NCI-H345 treated with DMSO at 0.1 percent for 48 hours (cell line): ENCODE measurements around the gene APC2.

Experiments
- DNase-seq: peaks from one replicate; lab custom pipeline; 2025; ENCODE audit not compliant: unreplicated experiment; lab: John Stamatoyannopoulos, UW

Gene APC2

GRCh38 chr19:1460033-1460995, 10.4 kb downstream of the APC2 start:
- DNase-seq, result no peak

GRCh38 chr19:1461862-1462261, 11.9 kb downstream of the APC2 start:
- no peak for DNase-seq

DNA sequence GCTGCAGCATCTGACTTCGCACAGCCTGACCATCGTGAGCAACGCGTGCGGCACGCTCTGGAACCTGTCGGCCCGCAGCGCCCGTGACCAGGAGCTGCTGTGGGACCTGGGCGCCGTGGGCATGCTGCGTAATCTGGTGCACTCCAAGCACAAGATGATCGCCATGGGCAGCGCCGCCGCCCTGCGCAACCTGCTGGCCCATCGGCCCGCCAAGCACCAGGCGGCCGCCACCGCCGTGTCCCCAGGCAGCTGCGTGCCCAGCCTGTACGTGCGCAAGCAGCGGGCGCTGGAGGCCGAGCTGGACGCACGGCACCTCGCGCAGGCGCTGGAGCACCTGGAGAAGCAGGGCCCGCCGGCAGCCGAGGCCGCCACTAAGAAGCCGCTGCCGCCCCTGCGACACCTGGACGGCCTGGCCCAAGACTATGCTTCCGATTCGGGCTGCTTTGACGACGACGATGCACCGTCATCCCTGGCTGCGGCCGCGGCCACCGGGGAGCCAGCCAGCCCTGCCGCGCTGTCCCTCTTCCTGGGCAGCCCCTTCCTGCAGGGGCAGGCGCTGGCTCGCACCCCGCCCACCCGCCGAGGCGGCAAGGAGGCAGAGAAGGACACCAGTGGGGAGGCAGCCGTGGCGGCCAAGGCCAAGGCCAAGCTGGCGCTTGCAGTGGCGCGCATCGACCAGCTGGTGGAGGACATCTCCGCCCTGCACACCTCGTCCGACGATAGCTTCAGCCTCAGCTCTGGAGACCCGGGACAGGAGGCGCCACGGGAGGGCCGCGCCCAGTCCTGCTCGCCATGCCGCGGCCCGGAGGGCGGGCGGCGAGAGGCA, 15.5 kb downstream of the APC2 start:
- no peak for DNase-seq

GRCh38 chr19:1466018-1466460, 16.1 kb downstream of the APC2 start:
- DNase-seq, result no peak

DNA sequence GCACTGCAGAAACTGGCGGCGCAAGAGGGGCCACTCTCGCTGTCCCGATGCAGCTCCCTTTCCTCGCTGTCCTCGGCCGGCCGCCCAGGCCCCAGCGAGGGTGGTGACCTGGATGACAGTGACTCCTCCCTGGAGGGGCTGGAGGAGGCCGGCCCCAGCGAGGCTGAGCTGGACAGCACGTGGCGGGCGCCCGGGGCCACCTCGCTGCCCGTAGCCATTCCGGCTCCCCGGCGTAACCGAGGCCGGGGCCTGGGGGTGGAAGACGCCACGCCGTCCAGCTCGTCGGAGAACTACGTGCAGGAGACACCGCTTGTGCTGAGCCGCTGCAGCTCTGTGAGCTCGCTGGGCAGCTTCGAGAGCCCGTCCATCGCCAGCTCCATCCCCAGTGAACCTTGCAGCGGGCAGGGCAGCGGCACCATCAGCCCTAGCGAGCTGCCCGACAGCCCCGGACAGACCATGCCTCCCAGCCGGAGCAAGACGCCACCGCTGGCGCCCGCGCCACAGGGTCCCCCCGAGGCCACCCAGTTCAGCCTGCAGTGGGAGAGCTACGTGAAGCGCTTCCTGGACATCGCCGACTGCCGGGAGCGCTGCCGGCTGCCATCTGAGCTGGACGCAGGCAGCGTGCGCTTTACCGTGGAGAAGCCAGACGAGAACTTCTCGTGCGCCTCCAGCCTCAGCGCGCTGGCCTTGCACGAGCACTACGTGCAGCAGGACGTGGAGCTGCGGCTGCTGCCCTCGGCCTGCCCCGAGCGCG, 16.7 kb downstream of the APC2 start:
- no peak for DNase-seq

- no peak for DNase-seq
These were observed 17.2 kb downstream of the APC2 start for GRCh38 chr19:1467215-1467489.

DNA sequence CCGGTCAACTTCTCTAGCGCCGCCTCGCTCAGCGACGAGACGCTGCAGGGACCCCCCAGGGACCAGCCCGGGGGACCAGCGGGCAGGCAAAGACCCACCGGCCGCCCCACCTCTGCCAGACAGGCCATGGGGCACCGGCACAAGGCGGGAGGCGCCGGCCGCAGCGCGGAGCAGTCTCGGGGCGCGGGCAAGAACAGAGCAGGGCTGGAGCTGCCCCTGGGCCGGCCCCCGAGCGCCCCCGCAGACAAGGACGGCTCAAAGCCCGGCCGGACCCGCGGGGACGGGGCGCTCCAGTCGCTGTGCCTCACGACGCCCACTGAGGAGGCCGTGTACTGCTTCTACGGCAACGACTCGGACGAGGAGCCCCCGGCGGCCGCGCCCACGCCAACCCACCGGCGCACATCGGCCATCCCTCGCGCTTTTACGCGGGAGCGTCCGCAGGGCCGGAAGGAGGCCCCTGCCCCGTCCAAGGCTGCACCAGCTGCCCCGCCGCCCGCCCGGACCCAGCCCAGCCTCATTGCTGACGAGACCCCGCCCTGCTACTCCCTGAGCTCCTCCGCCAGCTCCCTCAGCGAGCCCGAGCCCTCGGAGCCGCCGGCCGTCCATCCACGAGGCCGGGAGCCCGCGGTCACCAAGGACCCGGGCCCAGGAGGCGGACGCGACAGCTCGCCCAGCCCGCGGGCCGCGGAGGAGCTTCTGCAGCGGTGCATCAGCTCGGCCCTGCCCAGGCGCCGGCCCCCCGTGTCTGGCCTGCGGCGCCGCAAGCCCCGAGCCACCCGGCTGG, 17.8 kb downstream of the APC2 start:
- no peak for DNase-seq

- no peak for DNase-seq
These were observed 18.4 kb downstream of the APC2 start for GRCh38 chr19:1468274-1468820.

DNA sequence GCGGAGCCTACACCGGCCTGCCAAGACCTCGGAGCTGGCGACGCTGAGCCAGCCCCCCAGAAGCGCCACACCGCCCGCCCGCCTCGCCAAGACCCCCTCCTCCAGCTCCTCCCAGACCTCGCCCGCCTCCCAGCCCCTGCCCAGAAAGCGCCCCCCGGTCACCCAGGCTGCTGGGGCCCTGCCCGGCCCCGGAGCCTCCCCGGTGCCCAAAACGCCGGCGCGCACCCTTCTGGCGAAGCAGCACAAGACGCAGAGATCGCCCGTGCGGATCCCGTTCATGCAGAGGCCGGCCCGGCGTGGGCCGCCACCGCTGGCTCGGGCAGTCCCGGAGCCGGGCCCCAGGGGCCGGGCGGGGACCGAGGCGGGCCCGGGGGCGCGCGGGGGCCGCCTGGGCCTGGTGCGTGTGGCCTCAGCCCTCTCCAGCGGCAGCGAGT, 18.9 kb downstream of the APC2 start:
- no peak for DNase-seq

GRCh38 chr19:1469255-1470054, 19.5 kb downstream of the APC2 start:
- no peak for DNase-seq

DNA sequence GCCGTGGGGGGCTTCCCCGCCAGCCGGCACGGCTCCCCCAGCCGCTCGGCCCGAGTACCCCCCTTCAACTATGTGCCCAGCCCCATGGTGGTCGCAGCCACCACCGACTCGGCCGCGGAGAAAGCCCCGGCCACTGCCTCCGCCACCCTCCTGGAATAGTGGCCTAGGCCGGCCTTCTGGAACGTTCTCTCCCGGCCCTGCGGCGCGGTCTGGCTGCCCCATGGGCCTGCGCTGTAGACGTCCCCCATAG, 20.1 kb downstream of the APC2 start:
- no peak for DNase-seq

- DNase-seq, result no peak
These were observed 20.5 kb downstream of the APC2 start for GRCh38 chr19:1470305-1471009.

DNA sequence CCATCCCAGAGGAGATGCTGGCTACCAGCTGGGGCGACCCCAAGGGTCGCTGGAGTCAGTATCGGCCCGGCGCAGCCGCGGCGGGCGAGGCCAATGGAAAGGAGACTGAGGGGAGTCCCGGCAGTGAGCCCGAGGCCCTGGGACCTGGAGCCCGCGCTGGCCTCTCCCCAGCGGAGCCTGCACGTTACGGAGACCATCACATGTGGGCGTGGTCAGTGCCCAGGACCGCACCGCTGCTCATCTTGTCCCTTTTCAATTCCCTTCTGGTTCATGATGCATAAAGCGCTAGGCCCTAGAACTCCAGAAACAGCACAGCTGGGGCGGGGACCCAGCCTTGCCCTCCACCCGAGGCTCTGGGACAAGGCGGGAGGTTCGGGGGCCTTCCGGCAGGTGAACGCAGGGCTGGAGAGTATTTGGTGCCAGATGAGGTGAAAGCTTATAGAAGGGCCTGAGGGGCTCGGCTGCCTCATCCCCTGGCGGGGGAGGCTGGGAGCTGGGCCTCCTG, 21.1 kb downstream of the APC2 start:
- no peak for DNase-seq

DNA sequence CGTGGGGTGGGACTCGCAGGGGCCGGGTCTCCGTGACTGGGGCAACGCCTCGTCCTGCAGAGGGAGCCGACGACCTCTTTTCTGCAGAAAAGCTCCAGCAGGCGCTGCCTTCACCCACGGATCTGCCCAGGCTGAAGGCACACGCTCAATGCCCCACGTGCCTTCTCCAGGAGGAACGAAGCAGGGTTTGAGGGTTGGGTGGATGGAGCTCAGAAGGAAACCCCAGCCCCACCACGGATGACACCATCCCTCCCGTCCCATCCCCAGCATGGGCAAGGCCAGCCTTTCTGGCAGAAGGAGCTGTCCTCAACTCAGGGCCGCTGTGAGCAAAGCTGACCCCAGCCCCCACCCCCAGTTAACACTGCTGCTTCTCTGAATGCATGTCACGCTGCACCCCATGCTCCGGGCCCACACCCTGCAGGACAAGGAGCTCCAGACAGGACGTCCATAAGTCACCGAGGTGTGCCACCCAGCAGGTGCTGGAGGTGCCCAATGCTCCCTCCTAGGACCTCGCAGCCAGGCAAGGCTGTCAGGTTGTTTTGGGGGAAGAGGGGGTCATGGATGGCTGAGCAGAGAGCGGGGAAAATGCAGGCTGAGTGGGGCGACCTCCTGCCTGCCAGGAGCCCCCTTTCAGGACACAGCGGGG, 21.7 kb downstream of the APC2 start:
- no peak for DNase-seq

DNA sequence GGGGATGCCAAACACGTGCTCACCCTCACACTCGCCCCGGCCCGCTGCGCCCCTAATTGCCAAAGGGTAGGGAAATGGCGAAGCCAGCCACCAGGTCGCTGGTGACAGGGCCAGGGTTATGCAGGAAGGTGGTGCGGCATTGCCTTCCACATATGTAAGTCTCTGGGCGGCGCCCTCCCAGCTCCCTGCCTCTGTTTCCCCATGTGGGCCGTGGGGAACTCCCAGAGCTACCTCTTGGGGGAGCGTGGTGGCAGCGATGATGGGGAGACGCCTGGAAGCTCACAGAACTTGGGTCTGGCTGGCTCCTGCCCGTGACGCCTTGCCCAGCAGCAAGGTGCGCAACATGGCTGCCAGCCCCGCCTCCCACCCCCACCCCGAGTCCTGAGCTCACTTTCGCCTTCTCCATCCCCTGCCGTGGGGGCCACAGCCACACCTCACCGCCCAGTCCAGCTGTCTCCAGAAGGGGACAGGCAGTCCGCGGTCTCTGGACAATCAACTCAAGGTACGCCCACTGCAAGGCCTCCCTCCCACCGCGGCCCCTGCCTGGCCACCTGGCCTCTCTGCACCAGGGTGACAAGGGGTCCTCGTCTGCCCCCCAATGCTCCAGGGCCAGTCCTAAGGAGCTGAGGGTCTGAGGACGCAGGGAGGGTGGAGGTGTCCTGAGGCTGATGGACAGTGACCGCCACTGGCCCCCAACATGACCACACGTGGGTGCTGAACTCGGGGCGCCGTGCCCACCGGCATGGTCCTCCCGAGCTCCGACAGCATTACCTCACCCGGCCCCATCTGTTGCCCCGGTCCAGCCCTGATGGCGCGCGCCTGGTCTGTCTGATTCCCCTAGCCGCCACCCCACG, 22.5 kb downstream of the APC2 start:
- no peak for DNase-seq

DNA sequence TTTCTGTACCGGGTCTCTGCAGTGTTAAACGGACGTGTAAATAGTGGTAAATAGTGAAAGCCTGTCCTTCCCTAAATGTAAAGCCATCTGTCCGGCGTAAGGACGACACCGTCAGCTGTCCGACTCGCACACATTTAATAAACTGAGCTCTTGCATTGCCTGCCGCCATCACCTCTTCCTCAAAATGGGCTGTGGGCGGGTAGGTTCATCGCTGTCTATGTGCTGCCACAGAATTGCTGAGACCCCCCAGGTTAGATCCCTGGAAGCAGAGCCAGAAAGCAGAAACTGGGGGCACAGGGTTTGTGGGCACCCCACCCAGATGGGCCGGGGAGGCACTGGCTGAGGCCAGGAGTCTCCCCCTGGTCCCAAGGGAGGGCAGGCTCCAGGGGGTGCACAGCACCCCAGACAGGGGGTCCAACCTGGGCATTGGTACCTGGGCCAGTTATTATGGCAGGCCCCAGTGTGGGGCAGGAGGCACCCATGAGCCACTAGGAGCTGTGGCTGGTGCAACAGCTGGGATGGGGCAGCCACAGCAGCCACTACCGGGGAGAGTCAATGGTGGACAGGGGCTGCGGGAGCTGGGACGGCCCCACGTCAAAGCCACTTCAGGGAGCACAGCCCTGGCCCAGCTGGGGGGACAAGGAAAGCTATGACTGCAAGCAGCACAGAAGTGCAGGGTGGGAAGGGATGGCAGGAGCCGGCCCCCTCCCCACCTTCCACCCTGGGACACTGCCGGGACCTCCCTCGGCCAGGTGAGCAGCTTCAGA, 23.3 kb downstream of the APC2 start:
- no peak for DNase-seq
